PC-3 (cell line): ENCODE data around the gene MLLT11. TPM values are rescaled to one million over a fixed set of nuclear protein-coding genes. Genes with fewer than 3 reads are reported as not detected.

Experiments
- ATAC-seq: fragments of 200-7000 bp; cut with Tn5 transposase; 2 replicates; pipeline ENCODE4 v1.9.1; 2020; ENCODE audit warnings: mild to moderate bottlenecking, moderate library complexity
- BruUV-seq: library from RNA; stranded (reverse); fragments of 400-500 nt; replicated peaks from 2 replicates; lab custom pipeline; 2021; lab: Mats Ljungman, UMichigan
- CTCF ChIA-PET: fragments of 300-600 bp; sonication (Branson Sonifier 250); formaldehyde crosslinking; loops from one replicate; lab custom pipeline; 2022; ENCODE audit warnings: antibody characterized with exemption; lab: Charles Lee
- POLR2A ChIA-PET: fragments of 300-600 bp; sonication (Branson Sonifier 250); formaldehyde crosslinking; loops from one replicate; lab custom pipeline; 2022; ENCODE audit warnings: antibody characterized with exemption; ENCODE audit not compliant: unreplicated experiment; lab: Charles Lee
- DNase-seq: peaks from one replicate; pipeline ENCODE4 v3.0.0-alpha.2; 2015
- H2AFZ ChIP-seq: fragments of 300-600 bp; sonication (generic); 2 replicates; pipeline ENCODE4 v1.6.0; 2016; ENCODE audit warnings: antibody characterized with exemption, low read length
- H3F3A ChIP-seq: fragments of 300-600 bp; sonication (generic); one replicate; pipeline ENCODE4 v1.6.0; 2017; ENCODE audit warnings: antibody characterized with exemption, low read length, control low read depth, mild to moderate bottlenecking; ENCODE audit not compliant: unreplicated experiment
- H3K27ac ChIP-seq: fragments of 300-600 bp; sonication (generic); 2 replicates; pipeline ENCODE4 v1.5.1; 2016; ENCODE audit warnings: mild to moderate bottlenecking, low read length
- H3K27me3 ChIP-seq: fragments of 300-600 bp; sonication (generic); 2 replicates; pipeline ENCODE4 v1.6.1; 2016; ENCODE audit warnings: low read length, mixed read lengths
- H3K36me3 ChIP-seq: fragments of 300-600 bp; sonication (generic); 2 replicates; pipeline ENCODE4 v1.6.1; 2016; ENCODE audit warnings: low read depth, mixed run types, low read length, mixed read lengths
- H3K4me1 ChIP-seq: fragments of 300-600 bp; sonication (generic); 2 replicates; pipeline ENCODE4 v1.5.1; 2016; ENCODE audit warnings: low read length; ENCODE audit not compliant: insufficient read depth
- H3K4me2 ChIP-seq: fragments of 300-600 bp; sonication (generic); 2 replicates; pipeline ENCODE4 v1.6.0; 2016; ENCODE audit warnings: low read length
- H3K4me3 ChIP-seq: fragments of 300-600 bp; sonication (generic); 2 replicates; pipeline ENCODE4 v1.5.1; 2016; ENCODE audit warnings: mild to moderate bottlenecking, low read length, mixed read lengths
- H3K79me2 ChIP-seq: fragments of 300-600 bp; sonication (generic); 2 replicates; pipeline ENCODE4 v1.6.1; 2017; ENCODE audit warnings: low read length, mixed read lengths
- H3K9ac ChIP-seq: fragments of 300-600 bp; sonication (generic); 2 replicates; pipeline ENCODE4 v1.6.0; 2016; ENCODE audit warnings: mild to moderate bottlenecking, low read length
- H3K9me2 ChIP-seq: fragments of 300-600 bp; sonication (generic); replicated peaks from 2 replicates; pipeline ENCODE4 v1.6.1; 2016; ENCODE audit warnings: mixed run types, low read length, mixed read lengths
- H3K9me3 ChIP-seq: fragments of 300-600 bp; sonication (generic); 2 replicates; pipeline ENCODE4 v1.6.1; 2016; ENCODE audit warnings: low read length, mixed read lengths
- H4K20me1 ChIP-seq: fragments of 300-600 bp; sonication (generic); 2 replicates; pipeline ENCODE4 v1.6.1; 2016; ENCODE audit warnings: low read length, mixed read lengths
- CTCF ChIP-seq: fragments of 300-600 bp; sonication (generic); conservative IDR thresholded peaks from 2 replicates; pipeline ENCODE4 v1.5.1; 2017; ENCODE audit warnings: antibody characterized with exemption, low read depth, mild to moderate bottlenecking, low read length
- EZH2 ChIP-seq: fragments of 300-600 bp; sonication (generic); IDR thresholded peaks from one replicate; pipeline ENCODE4 v1.6.1; 2017; ENCODE audit warnings: antibody characterized with exemption, mild to moderate bottlenecking, low read length; ENCODE audit not compliant: unreplicated experiment
- EZH2phosphoT487 ChIP-seq: fragments of 300-600 bp; sonication (generic); IDR thresholded peaks from 2 replicates; pipeline ENCODE4 v1.6.1; 2018; ENCODE audit warnings: mild to moderate bottlenecking, antibody characterized with exemption, low read length, borderline replicate concordance
- intact Hi-C: fragments of 100-400 bp; cut with micrococcal nuclease; formaldehyde crosslinking; loops from 2 replicates; pipeline ENCODE4 v1.9.0; 2023
- total RNA-seq: library from RNA; depleted of rRNA; stranded (reverse); fragments of >200 nt; gene quantifications from 2 replicates; pipeline ENCODE4 v1.2.3, GENCODE V29; 2014; rRNA removed

MLLT11 gene
- total RNA-seq, 1 experiment from 2014 or later = 14.1 TPM

- BruUV-seq = no TSS peak
- Histone ChIP-seq H3K9ac (no peak overlapping the region), H3K4me2 (no peak overlapping the region), H3K36me3 (no peaks in the 10 kb centered on the region), H3K9me3 (no peaks in the 10 kb centered on the region), H3K4me1 (no peaks in the 10 kb centered on the region), H3K27me3 (no peaks in the 10 kb centered on the region), H3K79me2 (no peaks in the 10 kb centered on the region), H3K27ac (no peak overlapping the region), H3K4me3 (no peak overlapping the region), H3F3A (no peaks in the 10 kb centered on the region), H4K20me1 (no peaks in the 10 kb centered on the region), H3K9me2 (no peaks in the 10 kb centered on the region), H2AFZ (no peak overlapping the region)
- intact Hi-C loops = no loop called here
- DNase-seq (no peak), ATAC-seq (peak; percentile 29; the same call in 1 of the 2 replicates)
- ChIA-PET POLR2A (no interaction called here), CTCF (interaction anchor here (0.6 kb wide), 1 partner anchor 9 kb away, joined by 7 read pairs; no protein-coding TSS in a partner anchor)
- TF ChIP-seq EZH2 (no peak), CTCF (no peak), EZH2phosphoT487 (no peak)
These were observed 48.1 kb downstream of the MLLT11 start for GRCh38 chr1:151108331-151108730.

GRCh38 chr1:151113877-151114276, 53.7 kb downstream of the MLLT11 start:
- Histone ChIP-seq H3K9me3 (no peaks in the 10 kb centered on the region), H3K79me2 (no peaks in the 10 kb centered on the region), H3K27ac (no peak overlapping the region), H3K4me3 (no peak overlapping the region), H3K36me3 (no peaks in the 10 kb centered on the region), H3F3A (no peaks in the 10 kb centered on the region), H4K20me1 (no peaks in the 10 kb centered on the region), H3K4me1 (no peaks in the 10 kb centered on the region), H3K9ac (no peak overlapping the region), H3K9me2 (no peaks in the 10 kb centered on the region), H3K4me2 (no peak overlapping the region), H3K27me3 (no peaks in the 10 kb centered on the region), H2AFZ (no peak overlapping the region)
- intact Hi-C loops = no loop called here
- ATAC-seq (no peak), DNase-seq (no peak)
- TF ChIP-seq EZH2 (no peak), EZH2phosphoT487 (no peak), CTCF (no peak)
- CTCF ChIA-PET = no interaction called here
- POLR2A ChIA-PET = no interaction called here
- no TSS peak for BruUV-seq

Other genes starting within 250 kb of the MLLT11 start
- gene ARNT, start 183.8 kb upstream of the MLLT11 start, total RNA-seq = 16.7 and 18.5 TPM in 2 replicates
- not detected in 2 replicates for gene CTXND2, start 173.3 kb upstream of the MLLT11 start, total RNA-seq
- gene SETDB1, start 134.0 kb upstream of the MLLT11 start, total RNA-seq = 35.4 and 42.4 TPM in 2 replicates
- 176 TPM in 2 replicates for gene CERS2, start 85.6 kb upstream of the MLLT11 start, total RNA-seq
- 0.18 and 0.75 TPM in 2 replicates for gene ANXA9, start 78.1 kb upstream of the MLLT11 start, total RNA-seq
- gene MINDY1, start 53.5 kb upstream of the MLLT11 start, total RNA-seq = 6.3 and 7.8 TPM in 2 replicates
- gene PRUNE1, start 51.9 kb upstream of the MLLT11 start, total RNA-seq = 19.4 and 20.3 TPM in 2 replicates
- gene BNIPL, start 23.8 kb upstream of the MLLT11 start, total RNA-seq = 0.51 and 2.4 TPM in 2 replicates
- 2.8 and 3.8 TPM in 2 replicates for gene C1orf56, start 12.6 kb upstream of the MLLT11 start, total RNA-seq
- gene CDC42SE1, start 775 bp upstream of the MLLT11 start, total RNA-seq = 60.8 and 61.4 TPM in 2 replicates
- 6.4 and 6.9 TPM in 2 replicates for gene GABPB2, start 10.4 kb downstream of the MLLT11 start, total RNA-seq
- 2.0 and 2.8 TPM in 2 replicates for gene SEMA6C, start 86.2 kb downstream of the MLLT11 start, total RNA-seq
- gene TNFAIP8L2, start 96.3 kb downstream of the MLLT11 start, total RNA-seq = not detected in 2 replicates
- gene LYSMD1, start 105.5 kb downstream of the MLLT11 start, total RNA-seq = 6.3 and 7.5 TPM in 2 replicates
- 80.3 and 82.4 TPM in 2 replicates for gene SCNM1, start 105.7 kb downstream of the MLLT11 start, total RNA-seq
- gene TMOD4, start 115.6 kb downstream of the MLLT11 start, total RNA-seq = 1.8 and 2.7 TPM in 2 replicates
- gene VPS72, start 129.8 kb downstream of the MLLT11 start, total RNA-seq = 75.1 and 94.7 TPM in 2 replicates
- 63.3 and 78.3 TPM in 2 replicates for gene PIP5K1A, start 138.2 kb downstream of the MLLT11 start, total RNA-seq
- 404 and 469 TPM in 2 replicates for gene PSMD4, start 194.3 kb downstream of the MLLT11 start, total RNA-seq
- 24.6 and 30.3 TPM in 2 replicates for gene ZNF687, start 221.9 kb downstream of the MLLT11 start, total RNA-seq